ENCODE measurements around the gene SF3A2. TPM values are rescaled to one million over a fixed set of nuclear protein-coding genes. Genes with fewer than 3 reads are reported as not detected.

SF3A2 gene
- total and polyA plus RNA-seq, 2 experiments from 2014 or later = 67.7 to 128 TPM

DNA sequence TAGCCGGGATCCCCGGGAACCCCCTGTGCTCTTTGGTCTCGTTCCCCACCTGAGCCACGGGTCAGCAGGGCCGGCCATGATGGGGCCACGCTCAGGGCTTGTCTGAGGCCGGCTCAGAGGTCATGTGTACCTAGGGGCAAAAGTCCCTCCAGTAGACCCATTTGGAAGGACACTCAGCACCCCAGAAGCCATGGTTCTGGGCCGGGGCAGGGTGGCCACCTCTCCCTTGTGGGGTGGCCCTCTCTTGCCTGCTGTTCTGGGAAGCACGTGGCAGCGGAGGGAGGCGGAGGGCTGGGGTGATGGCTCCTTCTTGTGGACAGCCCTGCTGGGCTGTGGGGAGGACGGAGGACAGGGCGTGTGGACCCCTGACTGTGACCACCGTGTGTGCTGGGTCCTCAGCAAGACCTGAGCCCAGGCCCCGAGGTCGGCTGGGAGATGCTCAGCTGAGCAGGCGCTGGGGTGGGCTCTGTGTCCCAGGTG, 51.8 kb downstream of the SF3A2 start:
- Histone ChIP-seq H4K20me1 (replicated peaks; ENCODE audit: insufficient read depth) (0 out of 2 replicates have a peak, but pooled peaks cover 2% of the 10 kb centered on the region), H3K27me3 (ENCODE audit: insufficient read depth) (peaks cover 63% of the 10 kb centered on the region), H3K36me3 (ENCODE audit: insufficient read depth) (no peaks in the 10 kb centered on the region), H3K4me2 (no peak overlapping the region), H2AFZ (no peak overlapping the region), H3K4me1 (ENCODE audit: insufficient read depth) (no peaks in the 10 kb centered on the region), H3F3A (replicated peaks; ENCODE audit: low read depth) (peaks cover 12% of the 10 kb centered on the region; the same call in 1 of the 2 replicates), H3K79me2 (replicated peaks; ENCODE audit: insufficient read depth) (no peaks in the 10 kb centered on the region), H3K9me2 (ENCODE audit: insufficient read depth) (no peaks in the 10 kb centered on the region), H3K27ac (ENCODE audit: low read depth) (no peak overlapping the region), H3K4me3 (no peak overlapping the region)
- Mint-ChIP-seq H3K27ac (no peak overlapping the region), H3K4me3 (no peak overlapping the region), H3K27me3 (ENCODE audit: insufficient read depth, low read depth, poor library complexity) (peaks cover 57% of the 10 kb centered on the region), H3K4me1 (peaks cover 11% of the 10 kb centered on the region; the same call in 2 of the 3 replicates), H3K36me3 (ENCODE audit: low read depth) (no peaks in the 10 kb centered on the region; the same call in 2 of the 3 replicates), H3K9me3 (peaks cover 4% of the 10 kb centered on the region; the same call in 1 of the 3 replicates)
- ATAC-seq (no peak), DNase-seq (ENCODE audit: low spot score) (no peak)
- TF ChIP-seq ZNF331 (CRISPR knock-in tag; IDR thresholded peaks at IDR 0.05; ENCODE audit: low read depth) (no peak), STAT1 (IDR thresholded peaks at IDR 0.05; ENCODE audit: unreplicated experiment) (no peak), EZH2 (IDR thresholded peaks at IDR 0.05; ENCODE audit: low read depth, unreplicated experiment) (no peak), POLR2AphosphoS5 (IDR thresholded peaks at IDR 0.05; ENCODE audit: low read depth) (no peak), EZH2phosphoT487 (IDR thresholded peaks at IDR 0.05; ENCODE audit: unreplicated experiment) (no peak), ZNF114 (CRISPR knock-in tag; IDR thresholded peaks at IDR 0.05) (no peak), JUNB (IDR thresholded peaks at IDR 0.05; ENCODE audit: unreplicated experiment) (no peak), NANOG (IDR thresholded peaks at IDR 0.05; ENCODE audit: borderline replicate concordance) (no peak), CREB1 (CRISPR knock-in tag; IDR thresholded peaks at IDR 0.05; ENCODE audit: low read depth) (no peak), CTCF (conservative IDR thresholded peaks at IDR 0.05; ENCODE audit: low read depth in 2 of 2) (no peak)
- TF ChIP-seq, protein P1, sequence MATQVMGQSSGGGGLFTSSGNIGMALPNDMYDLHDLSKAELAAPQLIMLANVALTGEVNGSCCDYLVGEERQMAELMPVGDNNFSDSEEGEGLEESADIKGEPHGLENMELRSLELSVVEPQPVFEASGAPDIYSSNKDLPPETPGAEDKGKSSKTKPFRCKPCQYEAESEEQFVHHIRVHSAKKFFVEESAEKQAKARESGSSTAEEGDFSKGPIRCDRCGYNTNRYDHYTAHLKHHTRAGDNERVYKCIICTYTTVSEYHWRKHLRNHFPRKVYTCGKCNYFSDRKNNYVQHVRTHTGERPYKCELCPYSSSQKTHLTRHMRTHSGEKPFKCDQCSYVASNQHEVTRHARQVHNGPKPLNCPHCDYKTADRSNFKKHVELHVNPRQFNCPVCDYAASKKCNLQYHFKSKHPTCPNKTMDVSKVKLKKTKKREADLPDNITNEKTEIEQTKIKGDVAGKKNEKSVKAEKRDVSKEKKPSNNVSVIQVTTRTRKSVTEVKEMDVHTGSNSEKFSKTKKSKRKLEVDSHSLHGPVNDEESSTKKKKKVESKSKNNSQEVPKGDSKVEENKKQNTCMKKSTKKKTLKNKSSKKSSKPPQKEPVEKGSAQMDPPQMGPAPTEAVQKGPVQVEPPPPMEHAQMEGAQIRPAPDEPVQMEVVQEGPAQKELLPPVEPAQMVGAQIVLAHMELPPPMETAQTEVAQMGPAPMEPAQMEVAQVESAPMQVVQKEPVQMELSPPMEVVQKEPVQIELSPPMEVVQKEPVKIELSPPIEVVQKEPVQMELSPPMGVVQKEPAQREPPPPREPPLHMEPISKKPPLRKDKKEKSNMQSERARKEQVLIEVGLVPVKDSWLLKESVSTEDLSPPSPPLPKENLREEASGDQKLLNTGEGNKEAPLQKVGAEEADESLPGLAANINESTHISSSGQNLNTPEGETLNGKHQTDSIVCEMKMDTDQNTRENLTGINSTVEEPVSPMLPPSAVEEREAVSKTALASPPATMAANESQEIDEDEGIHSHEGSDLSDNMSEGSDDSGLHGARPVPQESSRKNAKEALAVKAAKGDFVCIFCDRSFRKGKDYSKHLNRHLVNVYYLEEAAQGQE (IDR thresholded peaks at IDR 0.05; ENCODE audit: unreplicated experiment) = no peak
- TF ChIP-seq, protein P2, sequence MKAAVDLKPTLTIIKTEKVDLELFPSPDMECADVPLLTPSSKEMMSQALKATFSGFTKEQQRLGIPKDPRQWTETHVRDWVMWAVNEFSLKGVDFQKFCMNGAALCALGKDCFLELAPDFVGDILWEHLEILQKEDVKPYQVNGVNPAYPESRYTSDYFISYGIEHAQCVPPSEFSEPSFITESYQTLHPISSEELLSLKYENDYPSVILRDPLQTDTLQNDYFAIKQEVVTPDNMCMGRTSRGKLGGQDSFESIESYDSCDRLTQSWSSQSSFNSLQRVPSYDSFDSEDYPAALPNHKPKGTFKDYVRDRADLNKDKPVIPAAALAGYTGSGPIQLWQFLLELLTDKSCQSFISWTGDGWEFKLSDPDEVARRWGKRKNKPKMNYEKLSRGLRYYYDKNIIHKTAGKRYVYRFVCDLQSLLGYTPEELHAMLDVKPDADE (IDR thresholded peaks at IDR 0.05) = no peak
- TF ChIP-seq, protein P3, sequence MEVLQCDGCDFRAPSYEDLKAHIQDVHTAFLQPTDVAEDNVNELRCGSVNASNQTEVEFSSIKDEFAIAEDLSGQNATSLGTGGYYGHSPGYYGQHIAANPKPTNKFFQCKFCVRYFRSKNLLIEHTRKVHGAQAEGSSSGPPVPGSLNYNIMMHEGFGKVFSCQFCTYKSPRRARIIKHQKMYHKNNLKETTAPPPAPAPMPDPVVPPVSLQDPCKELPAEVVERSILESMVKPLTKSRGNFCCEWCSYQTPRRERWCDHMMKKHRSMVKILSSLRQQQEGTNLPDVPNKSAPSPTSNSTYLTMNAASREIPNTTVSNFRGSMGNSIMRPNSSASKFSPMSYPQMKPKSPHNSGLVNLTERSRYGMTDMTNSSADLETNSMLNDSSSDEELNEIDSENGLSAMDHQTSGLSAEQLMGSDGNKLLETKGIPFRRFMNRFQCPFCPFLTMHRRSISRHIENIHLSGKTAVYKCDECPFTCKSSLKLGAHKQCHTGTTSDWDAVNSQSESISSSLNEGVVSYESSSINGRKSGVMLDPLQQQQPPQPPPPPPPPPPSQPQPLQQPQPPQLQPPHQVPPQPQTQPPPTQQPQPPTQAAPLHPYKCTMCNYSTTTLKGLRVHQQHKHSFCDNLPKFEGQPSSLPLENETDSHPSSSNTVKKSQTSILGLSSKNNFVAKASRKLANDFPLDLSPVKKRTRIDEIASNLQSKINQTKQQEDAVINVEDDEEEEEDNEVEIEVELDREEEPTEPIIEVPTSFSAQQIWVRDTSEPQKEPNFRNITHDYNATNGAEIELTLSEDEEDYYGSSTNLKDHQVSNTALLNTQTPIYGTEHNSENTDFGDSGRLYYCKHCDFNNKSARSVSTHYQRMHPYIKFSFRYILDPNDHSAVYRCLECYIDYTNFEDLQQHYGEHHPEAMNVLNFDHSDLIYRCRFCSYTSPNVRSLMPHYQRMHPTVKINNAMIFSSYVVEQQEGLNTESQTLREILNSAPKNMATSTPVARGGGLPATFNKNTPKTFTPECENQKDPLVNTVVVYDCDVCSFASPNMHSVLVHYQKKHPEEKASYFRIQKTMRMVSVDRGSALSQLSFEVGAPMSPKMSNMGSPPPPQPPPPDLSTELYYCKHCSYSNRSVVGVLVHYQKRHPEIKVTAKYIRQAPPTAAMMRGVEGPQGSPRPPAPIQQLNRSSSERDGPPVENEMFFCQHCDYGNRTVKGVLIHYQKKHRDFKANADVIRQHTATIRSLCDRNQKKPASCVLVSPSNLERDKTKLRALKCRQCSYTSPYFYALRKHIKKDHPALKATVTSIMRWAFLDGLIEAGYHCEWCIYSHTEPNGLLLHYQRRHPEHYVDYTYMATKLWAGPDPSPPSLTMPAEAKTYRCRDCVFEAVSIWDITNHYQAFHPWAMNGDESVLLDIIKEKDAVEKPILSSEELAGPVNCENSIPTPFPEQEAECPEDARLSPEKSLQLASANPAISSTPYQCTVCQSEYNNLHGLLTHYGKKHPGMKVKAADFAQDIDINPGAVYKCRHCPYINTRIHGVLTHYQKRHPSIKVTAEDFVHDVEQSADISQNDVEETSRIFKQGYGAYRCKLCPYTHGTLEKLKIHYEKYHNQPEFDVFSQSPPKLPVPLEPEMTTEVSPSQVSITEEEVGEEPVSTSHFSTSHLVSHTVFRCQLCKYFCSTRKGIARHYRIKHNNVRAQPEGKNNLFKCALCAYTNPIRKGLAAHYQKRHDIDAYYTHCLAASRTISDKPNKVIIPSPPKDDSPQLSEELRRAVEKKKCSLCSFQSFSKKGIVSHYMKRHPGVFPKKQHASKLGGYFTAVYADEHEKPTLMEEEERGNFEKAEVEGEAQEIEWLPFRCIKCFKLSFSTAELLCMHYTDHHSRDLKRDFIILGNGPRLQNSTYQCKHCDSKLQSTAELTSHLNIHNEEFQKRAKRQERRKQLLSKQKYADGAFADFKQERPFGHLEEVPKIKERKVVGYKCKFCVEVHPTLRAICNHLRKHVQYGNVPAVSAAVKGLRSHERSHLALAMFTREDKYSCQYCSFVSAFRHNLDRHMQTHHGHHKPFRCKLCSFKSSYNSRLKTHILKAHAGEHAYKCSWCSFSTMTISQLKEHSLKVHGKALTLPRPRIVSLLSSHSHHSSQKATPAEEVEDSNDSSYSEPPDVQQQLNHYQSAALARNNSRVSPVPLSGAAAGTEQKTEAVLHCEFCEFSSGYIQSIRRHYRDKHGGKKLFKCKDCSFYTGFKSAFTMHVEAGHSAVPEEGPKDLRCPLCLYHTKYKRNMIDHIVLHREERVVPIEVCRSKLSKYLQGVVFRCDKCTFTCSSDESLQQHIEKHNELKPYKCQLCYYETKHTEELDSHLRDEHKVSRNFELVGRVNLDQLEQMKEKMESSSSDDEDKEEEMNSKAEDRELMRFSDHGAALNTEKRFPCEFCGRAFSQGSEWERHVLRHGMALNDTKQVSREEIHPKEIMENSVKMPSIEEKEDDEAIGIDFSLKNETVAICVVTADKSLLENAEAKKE (CRISPR knock-in tag; IDR thresholded peaks at IDR 0.05) = no peak

Data from GM23338 (cell line).